ENCODE measurements around the gene PRKCSH. TPM values are rescaled to one million over a fixed set of nuclear protein-coding genes. Genes with fewer than 3 reads are reported as not detected.

The PRKCSH gene
- total RNA-seq, 1 donor from 2014 or later: 293 TPM

- peaks cover 8% of the 10 kb centered on the region for H3K36me3 ChIP-seq
- H3K4me3 ChIP-seq: no peak overlapping the region
- intact Hi-C loops (cut with DNase I): no loop called here
- ATAC-seq (no peak), DNase-seq (no peak)
- no peak overlapping the region for H3K27ac ChIP-seq
- H3K4me1 ChIP-seq: peaks cover 17% of the 10 kb centered on the region
- H3K9me3 ChIP-seq: no peaks in the 10 kb centered on the region
- peaks cover 30% of the 10 kb centered on the region for H3K27me3 ChIP-seq
- no peak for TF ChIP-seq CTCF (IDR thresholded peaks at IDR 0.05)
Measured at GRCh38 chr19:11485245-11485837, 49.9 kb downstream of the PRKCSH start.

GRCh38 chr19:11486661-11487503, 51.4 kb downstream of the PRKCSH start:
- Histone ChIP-seq H3K27me3 (peaks cover 15% of the 10 kb centered on the region), H3K4me1 (peaks cover 13% of the 10 kb centered on the region), H3K27ac (no peak overlapping the region), H3K4me3 (no peak overlapping the region), H3K36me3 (peaks cover 8% of the 10 kb centered on the region), H3K9me3 (no peaks in the 10 kb centered on the region)
- ATAC-seq: no peak
- TF ChIP-seq CTCF (IDR thresholded peaks at IDR 0.05): no peak
- no peak for DNase-seq
- intact Hi-C loops (cut with DNase I): no loop called here

- Histone ChIP-seq H3K27ac (no peak overlapping the region), H3K4me1 (no peaks in the 10 kb centered on the region), H3K4me3 (no peak overlapping the region), H3K9me3 (no peaks in the 10 kb centered on the region), H3K27me3 (no peaks in the 10 kb centered on the region), H3K36me3 (peaks cover 8% of the 10 kb centered on the region)
- no peak for DNase-seq
- no peak for ATAC-seq
- intact Hi-C loops (cut with DNase I): no loop called here
- TF ChIP-seq CTCF (IDR thresholded peaks at IDR 0.05): no peak
Measured at GRCh38 chr19:11489378-11489777, 53.9 kb downstream of the PRKCSH start.

GRCh38 chr19:11494634-11495285, 59.3 kb downstream of the PRKCSH start:
- intact Hi-C loops (cut with DNase I): no loop called here
- Histone ChIP-seq H3K27me3 (no peaks in the 10 kb centered on the region), H3K4me1 (no peaks in the 10 kb centered on the region), H3K36me3 (peaks cover 13% of the 10 kb centered on the region), H3K9me3 (no peaks in the 10 kb centered on the region), H3K4me3 (no peak overlapping the region), H3K27ac (no peak overlapping the region)
- no peak for DNase-seq
- TF ChIP-seq CTCF (IDR thresholded peaks at IDR 0.05): no peak
- ATAC-seq: no peak

- H3K27me3 ChIP-seq: no peaks in the 10 kb centered on the region
- H3K9me3 ChIP-seq: no peaks in the 10 kb centered on the region
- intact Hi-C loops (cut with DNase I): no loop called here
- ATAC-seq: no peak
- no peak for DNase-seq
- H3K27ac ChIP-seq: no peak overlapping the region
- TF ChIP-seq CTCF (IDR thresholded peaks at IDR 0.05): no peak
- no peak overlapping the region for H3K4me3 ChIP-seq
- no peaks in the 10 kb centered on the region for H3K4me1 ChIP-seq
- H3K36me3 ChIP-seq: peaks cover 13% of the 10 kb centered on the region
Measured at GRCh38 chr19:11495481-11495880, 60.0 kb downstream of the PRKCSH start.
